GM19025 (cell line): ENCODE data around the gene HIPK2.
"Not testable (repeated sequence)": the region's sequence is repeated elsewhere in the genome, so short reads cannot be mapped to it uniquely, and the experiment has no call there.

ENCODE experiments used
- ATAC-seq: cut with Tn5 transposase; IDR thresholded peaks from one replicate; pipeline ENCODE4 v1.9.1; 2021; ENCODE audit warnings: mild to moderate bottlenecking, low read depth, moderate library complexity; ENCODE audit not compliant: unreplicated experiment

The HIPK2 gene

GRCh38 chr7:139635526-139636302 lies 142.1 kb downstream of the HIPK2 start:
- ATAC-seq: no peak

DNA sequence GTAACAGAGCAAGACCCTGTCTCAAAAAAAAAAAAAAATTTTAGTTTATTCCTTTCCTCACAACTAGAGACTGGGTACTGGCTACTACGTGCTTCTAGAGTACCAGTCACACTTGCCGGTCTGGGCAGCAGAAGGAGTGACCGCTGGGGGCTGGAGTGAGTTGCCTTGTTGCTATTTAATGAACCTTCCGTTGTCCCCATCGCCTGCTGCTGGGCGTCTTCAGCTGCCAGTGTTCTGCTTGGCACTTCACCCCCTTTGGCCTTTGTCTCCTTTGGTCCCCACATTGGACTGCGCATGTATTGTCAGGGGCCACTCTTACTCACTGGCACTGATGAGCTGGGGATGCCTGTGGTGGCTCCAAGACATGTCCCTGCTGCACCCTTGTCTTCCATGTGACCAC lies 143.7 kb downstream of the HIPK2 start:
- no peak for ATAC-seq

DNA sequence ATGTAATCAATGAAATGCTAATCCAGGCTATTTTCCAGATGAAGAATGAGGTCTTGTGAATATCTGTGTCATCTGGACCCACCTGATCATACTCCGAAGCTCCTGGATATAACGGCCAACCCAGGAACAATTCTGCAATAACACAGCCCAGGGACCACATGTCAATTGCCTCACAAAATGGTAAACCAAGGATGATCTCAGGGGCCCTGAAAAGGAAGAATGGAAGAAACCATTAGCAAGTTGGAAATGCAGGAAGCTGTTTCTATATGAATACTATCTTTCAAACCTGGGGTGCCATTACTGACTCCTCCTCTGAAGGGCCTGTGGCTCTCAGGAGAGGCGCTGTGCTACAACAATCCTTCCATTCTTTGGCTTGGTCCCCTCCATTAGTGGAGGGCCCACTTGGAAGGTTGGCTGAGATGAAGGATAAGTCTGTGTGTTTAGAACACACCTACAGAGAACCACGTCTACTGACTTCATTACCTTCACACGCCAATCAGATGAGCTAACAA lies 146.2 kb downstream of the HIPK2 start:
- no peak for ATAC-seq

- ATAC-seq: no peak
Observed at GRCh38 chr7:139630643-139631519, 146.9 kb downstream of the HIPK2 start.

DNA sequence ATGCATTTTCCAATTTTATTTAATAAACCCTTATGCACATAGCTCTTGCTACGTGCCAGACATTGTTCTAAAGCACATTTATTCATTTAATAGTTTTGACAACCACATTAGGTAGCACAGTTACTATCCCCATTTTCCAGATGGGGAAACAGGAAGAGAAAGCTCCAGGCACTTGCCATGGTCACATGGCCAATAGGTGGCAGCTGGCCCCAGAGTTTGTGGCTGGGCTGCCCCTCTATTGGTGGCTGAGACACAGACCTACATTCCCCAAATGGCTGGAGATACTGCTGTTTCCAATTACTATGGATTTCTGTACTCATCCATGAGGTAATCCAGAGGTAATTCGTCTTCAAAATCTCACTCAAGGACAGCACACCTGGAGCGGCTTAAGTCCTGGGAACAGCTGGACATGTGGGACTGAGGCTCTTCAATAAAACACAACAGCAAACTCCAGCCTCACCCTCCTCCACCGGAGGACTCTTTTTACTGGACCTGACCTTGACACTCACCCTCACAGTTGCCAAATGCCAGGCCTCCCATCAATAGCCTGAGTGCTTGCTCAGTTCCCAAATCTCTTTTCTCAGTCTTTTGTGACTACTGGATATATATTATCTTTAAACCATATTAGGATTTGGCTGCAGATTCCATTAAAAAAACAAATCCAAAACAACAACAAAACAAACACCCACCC lies 148.3 kb downstream of the HIPK2 start:
- no peak for ATAC-seq

- ATAC-seq: no peak
Observed at GRCh38 chr7:139627831-139628230, 150.0 kb downstream of the HIPK2 start.

GRCh38 chr7:139626817-139627216 lies 151.0 kb downstream of the HIPK2 start:
- no peak for ATAC-seq

DNA sequence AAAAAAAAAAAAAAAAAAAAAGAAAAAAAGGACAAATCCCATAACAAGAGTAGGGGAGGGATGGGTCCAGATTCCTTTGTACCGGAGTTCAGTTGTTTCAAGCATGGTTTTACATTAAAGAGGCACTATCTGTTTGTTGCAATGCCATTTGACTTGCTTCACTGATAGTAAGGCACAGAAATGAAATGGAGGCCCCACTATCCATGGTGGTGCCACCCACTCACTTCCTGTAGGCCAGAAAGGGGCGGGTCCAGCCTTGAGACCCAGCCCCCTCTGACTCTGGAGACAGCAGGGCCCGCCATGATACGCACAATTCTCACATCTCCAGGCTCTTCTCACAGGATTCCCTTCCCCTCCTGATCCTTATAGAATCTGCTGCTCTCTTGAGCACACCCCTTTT lies 154.3 kb downstream of the HIPK2 start:
- no peak for ATAC-seq

DNA sequence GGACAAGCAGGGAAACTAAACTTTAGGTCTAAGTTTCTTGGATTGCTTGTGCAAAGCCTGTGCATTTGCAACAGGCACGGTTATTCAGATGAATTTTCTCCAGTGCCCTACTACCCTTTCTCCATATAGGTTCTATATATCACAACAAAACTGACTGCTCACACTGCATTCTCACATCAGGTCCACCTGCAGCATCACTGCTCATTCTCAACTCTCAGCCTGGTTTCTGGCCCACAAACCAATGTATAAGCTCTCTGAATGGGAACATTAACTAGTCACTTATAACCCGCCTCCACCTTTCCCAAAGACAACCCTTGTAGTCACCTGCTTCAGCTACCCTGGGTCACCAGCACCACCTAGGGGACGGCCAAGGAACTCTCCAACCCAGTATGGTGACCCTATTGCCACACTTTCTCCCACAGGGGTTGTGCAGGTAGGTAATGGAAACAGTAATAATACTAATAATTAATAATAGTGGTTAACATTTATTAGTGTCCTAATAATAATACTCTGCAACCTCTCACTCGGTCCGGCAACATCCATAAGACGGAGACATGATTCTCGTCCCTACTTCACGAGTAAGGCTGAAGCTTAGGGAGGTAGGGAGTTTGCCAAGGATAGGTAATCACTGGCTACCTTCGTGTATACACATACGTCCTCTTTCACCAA lies 157.0 kb downstream of the HIPK2 start:
- no peak for ATAC-seq

- no peak for ATAC-seq
Observed at GRCh38 chr7:139619367-139619657, 158.5 kb downstream of the HIPK2 start.

DNA sequence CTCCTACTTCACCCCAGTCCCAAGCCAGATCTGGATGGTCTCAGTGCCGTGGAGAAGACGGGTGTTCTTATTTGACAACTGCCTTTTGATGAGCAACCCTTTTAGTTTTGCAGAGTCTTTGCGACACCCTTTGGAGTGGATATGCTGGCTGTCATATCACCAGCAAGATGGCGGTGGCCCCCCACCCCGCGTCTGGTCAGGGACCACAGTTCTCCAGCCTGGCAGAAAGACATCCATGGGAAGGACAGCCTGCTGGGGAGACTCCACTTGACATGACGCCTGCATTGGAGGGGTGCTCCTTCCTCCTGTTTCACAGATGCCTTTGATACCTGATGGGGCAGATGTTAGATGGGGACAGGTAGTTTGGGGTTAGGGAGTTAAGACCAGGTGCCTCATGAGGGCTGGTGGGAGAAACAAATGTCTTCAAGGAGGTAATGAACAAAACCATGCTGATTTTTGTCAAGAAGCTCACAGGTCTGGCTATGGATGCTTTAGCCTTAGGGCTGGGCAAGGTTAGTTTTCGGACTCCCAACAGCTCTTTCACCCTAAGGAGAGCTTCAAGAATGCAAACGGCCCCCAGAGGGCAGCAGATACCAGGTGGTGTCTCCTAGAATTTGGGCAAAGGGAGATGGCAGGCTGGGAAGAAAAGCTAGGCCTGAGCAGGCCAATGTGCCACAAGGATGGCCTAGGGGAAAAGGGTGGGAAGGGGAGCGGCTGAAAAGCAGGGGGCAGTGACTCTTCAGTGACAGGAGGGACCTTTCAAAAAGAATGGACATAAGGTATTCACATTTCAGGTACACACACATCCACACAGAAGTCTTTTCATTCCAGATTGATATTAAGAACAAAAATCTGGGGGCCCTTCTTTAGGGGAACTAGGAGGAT lies 159.1 kb downstream of the HIPK2 start:
- ATAC-seq: no peak

- ATAC-seq: no peak
Observed at GRCh38 chr7:139617074-139617473, 160.7 kb downstream of the HIPK2 start.

- no peak for ATAC-seq
Observed at GRCh38 chr7:139614886-139615285, 162.9 kb downstream of the HIPK2 start.

GRCh38 chr7:139613971-139614411 lies 163.8 kb downstream of the HIPK2 start:
- ATAC-seq: no peak

DNA sequence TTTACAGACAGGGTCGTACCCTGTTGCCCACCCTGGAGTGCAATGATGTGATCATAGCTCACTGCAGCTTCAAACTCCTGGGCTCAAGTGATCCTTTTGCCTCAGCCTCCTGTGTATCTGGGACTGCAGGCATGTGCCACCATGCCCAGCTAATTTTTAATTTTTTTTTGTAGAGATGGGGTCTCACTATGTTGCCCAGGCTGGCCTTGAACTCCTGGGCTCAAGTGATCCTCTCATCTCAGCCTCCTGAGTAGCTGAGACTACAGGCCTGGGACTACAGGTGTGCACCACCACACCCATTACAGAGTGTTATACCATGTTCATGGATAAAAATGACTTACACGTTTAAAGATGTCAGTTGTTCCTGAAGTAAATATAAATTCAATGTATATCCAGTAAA lies 166.2 kb downstream of the HIPK2 start:
- ATAC-seq: not testable (repeated sequence)

- ATAC-seq: no peak
Observed at GRCh38 chr7:139610595-139610994, 167.2 kb downstream of the HIPK2 start.

DNA sequence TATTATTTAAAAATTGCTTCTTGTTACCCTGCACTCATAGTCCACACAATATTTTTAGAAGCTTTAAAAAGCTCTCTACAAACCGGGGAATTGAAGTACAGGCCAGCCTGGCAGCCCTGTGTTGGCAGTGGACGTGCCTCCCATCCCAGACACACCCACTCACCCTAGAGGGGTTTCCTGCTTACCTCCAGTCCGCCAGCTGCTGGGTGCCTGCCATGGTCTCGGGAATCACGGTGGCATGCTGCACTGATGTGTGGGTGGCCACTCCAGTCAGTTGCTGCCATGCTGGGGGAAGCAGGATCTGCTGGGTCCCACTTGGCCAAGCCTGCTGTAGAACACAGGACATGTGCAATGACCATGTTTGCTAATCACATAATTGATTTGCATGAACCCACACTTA lies 173.9 kb downstream of the HIPK2 start:
- ATAC-seq: no peak

- ATAC-seq: no peak
Observed at GRCh38 chr7:139603282-139603681, 174.5 kb downstream of the HIPK2 start.

- ATAC-seq: no peak
Observed at GRCh38 chr7:139602143-139602722, 175.6 kb downstream of the HIPK2 start.
